Endothelial cell of umbilical vein (primary cell): ENCODE measurements around the gene GNAL.

Source experiments
- CTCF ChIP-seq, 2 donors: IDR thresholded peaks; 1 replicate in 1 of 2; 2 replicates in 1 of 2; pipeline ENCODE4 v1.5.1; 2011; ENCODE audit warnings: low read length in 2 of 2, mild to moderate bottlenecking in 2 of 2, moderate library complexity in 2 of 2, control low read depth in 1 of 2, inconsistent platforms in 1 of 2, low read depth in 1 of 2; ENCODE audit not compliant: insufficient read depth in 1 of 2; ENCODE audit errors: extremely low read depth in 1 of 2
- EZH2 ChIP-seq: IDR thresholded peaks from 2 replicates; pipeline ENCODE4 v1.6.1; 2012; ENCODE audit warnings: borderline replicate concordance, low read depth, mild to moderate bottlenecking, moderate library complexity, low read length, inconsistent platforms; ENCODE audit not compliant: severe bottlenecking
- JUN ChIP-seq: IDR thresholded peaks from 2 replicates; pipeline ENCODE4 v1.6.1; 2011; ENCODE audit warnings: borderline replicate concordance, low read depth; ENCODE audit not compliant: insufficient read length, insufficient read depth
- MAX ChIP-seq: IDR thresholded peaks from 2 replicates; pipeline ENCODE4 v1.6.1; 2011; ENCODE audit not compliant: insufficient read depth, insufficient read length
- POLR2A ChIP-seq: IDR thresholded peaks from 2 replicates; pipeline ENCODE4 v1.6.1; 2012; ENCODE audit warnings: low read depth, mild to moderate bottlenecking, control low read depth, low read length
- POLR2AphosphoS5 ChIP-seq: IDR thresholded peaks from 2 replicates; pipeline ENCODE4 v1.6.1; 2012; ENCODE audit warnings: low read depth, mild to moderate bottlenecking, control low read depth, low read length, moderate library complexity; ENCODE audit not compliant: insufficient read depth

- no peak for TF ChIP-seq CTCF (IDR thresholded peaks at IDR 0.05; ENCODE audit: extremely low read depth in 1 of 2, insufficient read depth in 1 of 2, low read depth in 1 of 2, low read length in 2 of 2)
- TF ChIP-seq POLR2A = no peak
- TF ChIP-seq JUN = no peak
- no peak for TF ChIP-seq EZH2
- TF ChIP-seq POLR2AphosphoS5 = no peak
- TF ChIP-seq MAX = no peak
Observed at GRCh38 chr18:11767329-11767728, 78.3 kb downstream of the GNAL start.
